HG03460 (cell line): ENCODE measurements around the gene SIL1.
"Not testable (repeated sequence)": the region's sequence is repeated elsewhere in the genome, so short reads cannot be mapped to it uniquely, and the experiment has no call there.

Experiments
- ATAC-seq: cut with Tn5 transposase; IDR thresholded peaks from one replicate; pipeline ENCODE4 v1.9.1; 2021; ENCODE audit not compliant: unreplicated experiment

SIL1 gene

GRCh38 chr5:139204196-139204595 is 6.0 kb upstream of the SIL1 start:
- no peak for ATAC-seq

- ATAC-seq = no peak
Observed at GRCh38 chr5:139199321-139199720, 1.2 kb upstream of the SIL1 start.

GRCh38 chr5:139196296-139196956 is 1.7 kb downstream of the SIL1 start:
- no peak for ATAC-seq

- no peak for ATAC-seq
Observed at GRCh38 chr5:139194486-139194885, 3.7 kb downstream of the SIL1 start.

GRCh38 chr5:139193928-139194327 is 4.2 kb downstream of the SIL1 start:
- ATAC-seq = no peak

GRCh38 chr5:139192906-139193305 is 5.3 kb downstream of the SIL1 start:
- not testable (repeated sequence) for ATAC-seq

- ATAC-seq = not testable (repeated sequence)
Observed at GRCh38 chr5:139191954-139192353, 6.2 kb downstream of the SIL1 start.

- no peak for ATAC-seq
Observed at GRCh38 chr5:139190125-139190524, 8.0 kb downstream of the SIL1 start.

GRCh38 chr5:139188558-139189270 is 9.5 kb downstream of the SIL1 start:
- ATAC-seq = no peak

GRCh38 chr5:139186752-139187326 is 11.3 kb downstream of the SIL1 start:
- no peak for ATAC-seq

GRCh38 chr5:139186261-139186660 is 11.9 kb downstream of the SIL1 start:
- no peak for ATAC-seq

- ATAC-seq = no peak
Observed at GRCh38 chr5:139185589-139185988, 12.6 kb downstream of the SIL1 start.

GRCh38 chr5:139183502-139183901 is 14.7 kb downstream of the SIL1 start:
- no peak for ATAC-seq

GRCh38 chr5:139182528-139183296 is 15.5 kb downstream of the SIL1 start:
- peak; percentile 32 for ATAC-seq

GRCh38 chr5:139181835-139182452 is 16.2 kb downstream of the SIL1 start:
- ATAC-seq = no peak

- no peak for ATAC-seq
Observed at GRCh38 chr5:139181322-139181730, 16.8 kb downstream of the SIL1 start.

- no peak for ATAC-seq
Observed at GRCh38 chr5:139180850-139181249, 17.3 kb downstream of the SIL1 start.

- not testable (repeated sequence) for ATAC-seq
Observed at GRCh38 chr5:139179778-139180513, 18.2 kb downstream of the SIL1 start.

GRCh38 chr5:139178935-139179334 is 19.2 kb downstream of the SIL1 start:
- ATAC-seq = no peak

GRCh38 chr5:139178589-139178917 is 19.6 kb downstream of the SIL1 start:
- ATAC-seq = no peak
